ENCODE results near the gene FKBP11.
"Not testable (repeated sequence)": the region's sequence is repeated elsewhere in the genome, so short reads cannot be mapped to it uniquely, and the experiment has no call there.

The FKBP11 gene

GRCh38 chr12:48954841-48955501 lies 29.7 kb upstream of the FKBP11 start:
- no peak for DNase-seq

DNA sequence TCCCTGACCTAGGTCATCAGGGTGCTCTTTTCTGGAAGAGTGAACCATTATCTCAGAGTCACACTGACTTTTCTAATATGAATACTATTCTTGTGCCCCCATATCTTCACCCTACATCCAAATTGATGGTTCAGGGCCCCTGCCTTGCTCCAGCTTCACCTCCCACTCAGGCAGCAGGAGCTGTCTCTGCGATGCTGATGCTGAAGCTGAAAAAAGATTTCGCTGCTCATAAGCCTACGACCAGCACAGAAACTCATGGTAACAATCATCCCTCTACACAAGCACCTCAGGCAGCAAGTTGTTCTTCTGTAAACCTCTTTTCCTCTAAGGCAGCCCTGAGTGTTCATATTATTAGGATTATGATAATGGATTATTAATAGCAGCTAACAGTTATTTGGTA lies 28.8 kb upstream of the FKBP11 start:
- DNase-seq: no peak

DNA sequence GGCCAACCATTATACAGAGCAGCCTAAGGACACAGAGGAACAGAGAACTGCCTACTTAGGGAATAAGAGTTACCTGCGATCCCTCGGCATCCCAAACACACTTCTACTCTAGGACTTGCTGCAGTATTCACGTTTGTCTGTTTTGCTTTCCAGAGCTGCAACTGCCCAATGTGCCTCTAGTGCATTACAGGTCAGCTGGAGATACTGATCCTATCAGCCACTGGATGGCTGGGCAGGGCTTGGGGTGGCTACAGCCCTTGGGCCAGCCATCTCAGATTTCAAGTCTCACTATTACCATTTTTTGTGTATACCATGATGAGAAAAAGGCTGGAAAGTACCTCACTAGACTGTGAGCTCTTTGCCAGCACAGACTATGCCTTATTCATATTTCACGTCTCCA lies 27.4 kb upstream of the FKBP11 start:
- no peak for DNase-seq

- no peak for DNase-seq
Observed at GRCh38 chr12:48947727-48948126, 22.4 kb upstream of the FKBP11 start.

DNA sequence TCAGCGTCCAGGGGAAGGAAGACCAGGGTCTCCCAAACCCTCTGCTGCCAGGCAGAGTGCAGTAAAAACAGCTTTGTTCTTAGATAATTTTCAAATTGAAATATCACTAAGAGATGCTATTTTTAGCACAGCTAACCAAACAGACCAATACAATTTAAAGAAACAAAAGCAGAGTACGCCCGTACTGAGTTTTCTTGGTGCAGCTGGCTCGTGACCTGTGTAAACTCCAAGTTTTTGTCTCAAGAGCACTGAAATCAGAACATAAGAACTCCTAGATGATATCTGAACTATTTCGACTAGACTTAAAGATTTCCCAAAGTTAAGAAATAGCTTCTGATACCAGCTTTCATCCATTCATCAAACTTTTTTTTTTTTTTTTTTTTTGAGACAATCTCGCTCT lies 21.7 kb upstream of the FKBP11 start:
- no peak for DNase-seq

DNA sequence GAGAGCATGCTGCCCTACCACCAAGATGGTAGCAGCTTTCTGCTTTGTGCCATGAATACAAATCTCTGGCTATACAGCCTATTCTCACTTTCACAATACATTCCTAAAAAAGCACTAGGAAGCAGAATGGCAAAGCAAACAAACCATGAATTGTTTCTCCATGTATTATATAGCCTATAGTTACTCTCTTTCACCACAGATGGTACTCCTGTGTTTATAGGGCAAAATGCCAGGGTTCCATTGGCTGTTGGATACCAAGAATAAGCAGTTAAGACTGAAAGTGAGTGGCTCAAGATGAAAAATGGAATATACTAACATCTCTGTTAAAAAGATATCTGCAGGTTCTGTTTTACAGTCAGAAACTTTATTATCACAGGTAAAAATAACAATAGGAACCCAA lies 20.9 kb upstream of the FKBP11 start:
- no peak for DNase-seq

DNA sequence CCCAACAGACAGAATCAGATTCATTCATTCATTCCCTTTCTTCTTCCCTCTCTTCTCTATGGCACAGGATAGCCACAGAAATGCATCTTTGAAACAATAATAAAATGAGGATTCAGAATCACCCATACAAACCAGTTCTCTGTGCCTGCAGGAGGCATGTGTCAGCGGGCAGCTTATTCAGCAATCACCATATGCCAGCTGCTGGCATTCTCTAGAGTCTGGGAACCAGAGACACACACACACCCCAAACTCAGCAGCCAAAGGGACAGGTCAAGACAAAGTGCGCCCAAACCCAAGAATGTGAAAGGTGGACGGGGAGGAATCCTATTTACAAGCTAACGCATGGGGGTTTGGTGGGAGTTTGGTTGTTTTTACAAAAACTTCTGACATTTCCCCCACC lies 17.9 kb upstream of the FKBP11 start:
- DNase-seq: no peak

GRCh38 chr12:48940181-48940580 lies 14.9 kb upstream of the FKBP11 start:
- DNase-seq: no peak

GRCh38 chr12:48938805-48939204 lies 13.5 kb upstream of the FKBP11 start:
- no peak for DNase-seq

DNA sequence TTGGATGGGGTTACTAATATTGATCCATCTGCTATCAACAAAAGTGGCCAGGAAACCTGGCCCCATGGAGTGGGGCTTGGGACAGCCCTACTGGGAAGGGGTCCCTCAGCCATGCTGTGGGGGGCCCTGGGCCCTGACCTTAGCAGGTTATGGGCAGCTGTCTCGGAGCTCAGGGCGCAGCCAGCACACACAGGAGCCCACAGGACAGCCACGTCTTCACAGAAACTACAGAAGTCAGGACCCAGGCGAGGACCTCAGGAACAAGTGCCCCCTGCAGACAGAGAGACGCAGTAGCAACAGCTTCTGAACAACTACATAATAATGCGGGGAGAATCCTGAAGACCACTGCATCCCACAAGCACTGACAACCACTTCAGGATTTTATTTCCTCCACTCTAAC lies 11.9 kb upstream of the FKBP11 start:
- DNase-seq: no peak

GRCh38 chr12:48936379-48936979 lies 11.2 kb upstream of the FKBP11 start:
- no peak for DNase-seq

GRCh38 chr12:48934312-48934706 lies 9.0 kb upstream of the FKBP11 start:
- DNase-seq: no peak

- DNase-seq: no peak
Observed at GRCh38 chr12:48933664-48934311, 8.5 kb upstream of the FKBP11 start.

DNA sequence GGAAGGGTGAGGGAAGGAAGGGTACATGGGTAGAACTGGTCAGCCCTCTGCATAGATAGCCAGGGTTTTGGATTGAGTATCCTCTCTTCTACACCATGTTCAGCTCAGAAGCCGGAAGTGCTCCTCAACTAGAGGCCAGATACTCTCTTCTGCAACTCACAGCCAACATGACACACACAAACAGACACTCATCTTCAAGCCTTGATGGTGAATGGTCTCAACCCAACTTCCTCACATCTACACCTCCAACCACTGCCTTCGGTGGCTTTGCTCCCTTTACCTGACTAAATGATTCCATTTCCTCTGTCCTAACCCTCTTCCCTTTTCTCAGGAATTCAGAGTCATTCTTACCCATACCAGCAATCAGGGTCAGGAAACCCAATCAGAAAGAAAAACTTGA lies 7.6 kb upstream of the FKBP11 start:
- no peak for DNase-seq

DNA sequence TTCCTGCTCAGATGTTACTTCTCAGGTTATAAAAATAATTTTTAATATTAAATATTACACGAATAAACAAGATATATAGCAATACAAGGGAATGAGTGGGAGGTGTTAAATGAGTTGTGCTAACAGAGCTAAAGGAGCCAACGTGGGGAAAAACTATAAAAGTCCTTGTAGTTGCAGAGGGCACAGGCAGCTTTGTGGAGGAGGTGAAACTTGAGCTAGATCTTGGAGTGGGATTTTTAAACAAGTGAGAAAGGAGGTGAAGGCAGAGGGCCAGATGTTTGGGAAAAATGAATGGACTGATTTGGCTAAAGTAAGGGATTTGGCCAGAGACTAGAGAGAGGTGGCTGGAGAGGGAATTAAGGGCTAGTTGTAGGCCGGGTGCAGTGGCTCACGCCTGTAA lies 5.2 kb upstream of the FKBP11 start:
- no peak for DNase-seq

DNA sequence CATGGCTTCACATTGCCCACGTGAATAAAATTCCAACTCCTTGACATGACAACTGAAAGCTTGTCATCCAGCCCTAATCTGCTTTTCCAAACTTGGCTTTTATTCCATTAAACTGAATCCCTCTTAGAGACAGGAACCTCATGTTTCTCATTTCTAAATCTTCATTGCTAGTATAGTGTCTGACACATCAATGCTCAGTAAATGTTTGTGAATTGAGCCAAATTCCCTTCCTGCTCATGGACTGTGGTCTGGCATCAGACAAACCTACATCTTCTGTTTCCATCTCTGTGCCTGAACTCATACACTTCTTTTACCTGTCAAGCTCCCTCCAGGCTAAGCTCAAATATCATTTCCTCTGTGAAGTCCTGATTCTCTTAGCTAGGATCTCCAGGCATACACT lies 4.3 kb upstream of the FKBP11 start:
- DNase-seq: no peak

- no peak for DNase-seq
Observed at GRCh38 chr12:48927261-48927660, 2.0 kb upstream of the FKBP11 start.

DNA sequence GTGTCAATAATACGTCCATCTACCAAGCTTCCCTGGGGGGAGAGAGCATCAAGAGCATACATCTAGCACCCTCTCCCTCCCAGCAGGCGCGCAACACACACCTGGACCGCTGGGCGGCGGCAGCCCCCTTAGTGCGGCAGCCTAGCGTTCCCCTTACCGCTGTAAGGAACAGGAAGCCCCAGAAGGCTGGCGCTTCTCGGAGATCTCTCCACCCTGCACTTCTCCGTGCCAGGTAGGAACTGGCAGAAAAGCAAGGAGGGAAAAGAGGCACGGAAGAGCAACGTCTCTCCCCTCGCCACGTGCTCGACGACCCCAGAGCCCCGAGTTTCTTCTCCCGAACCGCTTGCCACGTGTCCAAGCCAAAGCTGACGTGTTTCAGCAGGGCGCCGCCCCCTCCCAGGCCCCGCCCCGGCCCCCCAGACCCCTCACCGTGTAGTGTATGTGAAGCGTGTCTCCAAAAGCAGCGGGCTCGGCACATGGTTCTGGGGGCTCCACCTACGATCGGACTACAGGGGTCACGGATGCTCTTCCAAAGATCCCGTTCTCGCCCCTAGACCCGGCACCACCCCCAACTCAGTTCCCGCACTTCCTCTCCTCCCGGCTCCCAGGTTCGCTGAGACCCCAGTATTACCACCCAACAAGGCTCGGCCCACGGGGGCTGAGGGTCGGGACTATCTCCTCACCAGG lies 532 bp downstream of the FKBP11 start:
- DNase-seq: no peak

DNA sequence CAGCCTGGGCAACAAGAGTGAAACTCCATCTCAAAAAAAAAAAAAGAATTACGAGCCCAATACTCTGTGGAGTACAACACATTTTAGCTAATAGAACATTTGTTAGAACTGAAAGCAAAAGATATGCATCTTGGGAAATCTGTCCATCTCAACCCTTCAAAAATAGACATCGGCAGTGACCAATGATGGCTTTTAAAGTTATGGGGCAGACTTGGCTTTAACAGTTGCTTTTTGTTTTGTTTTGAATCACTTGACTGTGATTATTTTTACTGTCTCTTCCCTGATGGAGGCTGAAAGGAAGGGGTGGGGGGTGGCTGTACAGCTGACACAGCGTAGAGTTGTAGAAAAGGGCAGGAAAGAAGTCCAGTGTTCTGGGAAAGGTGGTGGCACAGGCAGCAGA lies 2.2 kb downstream of the FKBP11 start:
- no peak for DNase-seq

DNA sequence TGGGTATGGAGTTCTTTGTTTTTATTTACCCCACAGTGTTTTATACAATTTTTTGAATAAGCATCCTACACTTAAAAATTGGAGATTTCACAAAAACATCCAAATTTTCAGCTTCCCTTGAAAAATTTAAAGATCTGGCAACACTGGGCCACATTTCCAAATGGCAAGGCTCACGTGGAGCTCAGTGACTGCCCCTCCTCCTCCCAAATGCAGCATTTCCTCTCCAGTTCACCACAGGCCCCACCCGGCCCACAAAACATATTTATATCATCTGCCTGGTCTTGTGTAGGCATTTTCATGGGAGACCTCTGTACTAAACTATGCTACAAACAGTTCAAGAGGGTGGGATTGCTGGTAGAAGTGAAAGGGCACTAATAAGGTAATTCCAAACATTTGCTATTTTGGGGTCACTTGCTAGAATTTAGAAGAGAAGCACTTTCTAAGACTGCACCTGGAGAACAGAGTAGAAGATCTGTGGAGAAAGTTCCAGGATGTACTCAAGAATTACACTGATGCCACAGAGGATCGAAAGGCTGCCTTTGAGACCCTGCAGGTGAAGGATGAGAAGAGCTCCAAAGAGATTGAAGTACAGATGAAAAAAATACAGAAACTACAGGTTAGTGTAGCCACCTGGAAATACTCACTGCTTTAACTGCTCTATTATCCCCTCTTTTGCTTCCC lies 7.3 kb downstream of the FKBP11 start:
- no peak for DNase-seq

DNA sequence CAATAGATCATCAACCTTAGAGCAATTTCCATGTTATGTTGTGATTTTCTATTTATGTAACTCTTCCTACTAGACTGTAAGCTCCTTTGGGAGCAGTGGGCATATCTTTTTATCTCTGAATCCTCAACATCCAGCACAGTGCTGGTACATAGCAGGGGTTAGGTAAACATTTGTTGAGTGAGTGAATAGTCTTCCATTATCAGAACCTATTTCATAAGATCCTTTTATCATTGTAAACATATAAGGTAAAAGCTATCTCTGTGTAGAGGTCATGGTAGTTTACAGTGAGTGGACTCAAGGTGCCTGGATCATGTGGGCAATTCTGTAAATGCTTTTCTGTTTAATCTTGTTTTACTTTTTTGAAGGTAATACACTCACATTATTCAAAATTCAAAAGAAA lies 15.1 kb downstream of the FKBP11 start:
- DNase-seq: no peak

DNA sequence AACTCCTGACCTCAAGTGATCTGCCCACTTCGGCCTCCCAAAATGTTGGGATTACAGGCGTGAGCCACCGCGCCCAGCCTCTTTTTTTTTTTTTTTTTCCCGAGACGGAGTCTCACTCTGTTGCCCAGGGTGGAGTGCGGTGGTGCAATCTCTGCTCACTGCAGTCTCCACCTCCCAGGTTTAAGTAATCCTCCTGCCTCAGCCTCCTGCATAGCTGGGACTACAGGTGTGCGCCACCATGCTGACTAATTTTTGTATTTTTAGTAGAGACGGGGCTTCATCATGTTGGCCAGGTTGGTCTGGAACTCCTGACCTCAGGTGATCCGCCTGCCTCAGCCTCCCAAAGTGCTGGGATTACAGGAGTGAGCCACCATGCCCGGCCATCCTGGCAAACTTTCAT lies 15.6 kb downstream of the FKBP11 start:
- DNase-seq: not testable (repeated sequence)

- DNase-seq: no peak
Observed at GRCh38 chr12:48907245-48907644, 18.0 kb downstream of the FKBP11 start.
